ENCODE results near the gene GPSM1.
A peak's percentile ranks its signal among the peaks of the same experiment; 100 is the strongest.

Gene GPSM1

DNA sequence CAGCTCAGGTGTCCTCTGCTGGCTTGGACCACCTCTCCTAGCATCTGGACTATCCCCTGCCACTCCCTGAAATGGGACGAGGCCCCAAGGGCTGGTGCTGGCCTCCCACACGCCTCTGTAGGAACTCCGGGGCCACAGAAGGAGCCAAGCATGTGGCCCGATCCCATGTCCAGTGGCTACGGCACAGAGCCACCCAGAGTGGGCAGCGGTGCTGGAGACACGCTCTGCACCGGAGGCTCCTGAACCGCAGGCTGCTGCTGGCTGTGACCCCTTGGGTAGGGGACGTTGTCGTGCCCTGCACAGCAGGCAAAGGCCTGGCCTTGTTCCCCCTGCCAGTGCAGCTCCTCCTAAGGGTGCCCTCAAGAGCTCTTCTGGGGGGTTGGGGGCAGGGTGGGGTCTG lies 52.6 kb downstream of the GPSM1 start:
- DNase-seq: no peak

- no peak for DNase-seq
Measured at GRCh38 chr9:136380381-136380780, 53.0 kb downstream of the GPSM1 start.

DNA sequence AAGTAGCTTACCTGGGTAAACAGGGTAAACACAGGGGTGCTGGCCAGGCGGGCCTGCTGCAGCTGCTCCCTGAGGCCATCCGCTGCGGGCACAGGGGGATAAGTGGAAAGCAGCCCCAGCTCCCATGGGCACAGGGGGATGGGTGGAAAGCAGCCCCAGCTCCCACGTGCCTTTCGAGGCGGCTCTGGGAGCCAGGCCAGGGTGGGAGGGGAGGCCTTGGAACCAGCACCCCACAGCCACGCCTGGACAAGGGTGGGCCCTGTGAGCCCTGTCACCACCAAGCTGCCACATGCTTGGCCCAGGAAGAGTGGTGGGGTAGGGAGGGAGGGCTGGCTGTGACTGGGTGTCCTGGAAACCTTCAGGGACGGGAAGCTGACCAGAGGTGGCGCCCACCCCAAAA lies 54.0 kb downstream of the GPSM1 start:
- no peak for DNase-seq

GRCh38 chr9:136381966-136382513 lies 54.7 kb downstream of the GPSM1 start:
- no peak for DNase-seq

DNA sequence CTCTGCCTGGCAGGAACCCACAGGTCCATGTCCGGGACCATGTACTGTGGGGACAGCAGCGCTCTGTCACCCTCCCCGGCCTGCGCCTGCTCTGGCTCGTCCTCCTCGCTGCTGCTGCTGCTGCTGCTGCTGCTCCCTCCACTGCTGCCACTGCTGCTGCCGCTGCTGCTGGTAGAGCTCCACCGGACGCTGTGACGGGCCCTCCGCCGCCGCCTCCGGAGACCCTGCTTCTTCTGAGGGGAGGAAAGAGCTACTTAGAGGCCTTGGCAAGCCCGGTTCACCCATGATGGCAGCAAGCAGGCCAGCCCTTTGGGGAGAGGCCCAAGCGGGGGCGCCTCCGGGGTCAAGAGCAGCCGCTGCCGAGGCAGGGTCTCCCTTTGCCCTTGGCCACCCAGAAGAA lies 56.1 kb downstream of the GPSM1 start:
- DNase-seq: no peak

DNA sequence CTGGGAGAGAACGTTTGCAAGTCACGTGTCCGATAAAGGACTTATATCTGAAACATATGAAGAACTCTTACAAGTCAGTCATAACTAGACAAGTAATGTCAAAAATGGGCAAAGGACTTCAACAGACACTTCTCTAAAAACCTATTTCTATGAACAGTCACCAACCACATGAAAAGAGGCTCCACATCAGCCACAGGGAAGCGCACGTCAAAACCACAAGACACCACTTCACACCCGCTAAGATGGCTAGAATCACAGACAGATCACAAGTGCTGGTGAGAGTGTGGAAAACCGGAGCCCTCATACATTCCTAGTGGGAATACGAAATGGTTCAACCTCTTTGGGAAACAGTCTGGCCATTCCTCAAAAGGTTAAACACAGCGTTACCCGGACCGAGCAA lies 57.7 kb downstream of the GPSM1 start:
- no peak for DNase-seq

DNA sequence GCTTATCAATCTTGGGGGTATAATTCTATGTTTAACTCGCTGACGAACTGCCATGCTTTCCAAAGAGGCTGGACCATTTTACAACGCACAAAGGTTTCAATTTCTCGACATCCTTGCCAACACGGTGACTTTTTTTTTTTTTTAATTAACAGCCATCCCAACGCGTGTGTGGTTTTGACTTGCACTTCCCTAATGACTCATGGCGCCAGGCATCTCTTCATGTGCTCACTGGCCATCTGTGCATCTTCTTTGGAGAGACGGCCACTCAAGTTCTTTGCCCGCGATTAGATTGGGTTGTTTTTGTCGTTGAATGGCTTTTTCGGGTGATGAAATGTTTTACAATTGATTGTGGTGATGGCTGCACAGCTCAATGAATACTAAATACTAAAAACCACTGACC lies 58.7 kb downstream of the GPSM1 start:
- DNase-seq: no peak

DNA sequence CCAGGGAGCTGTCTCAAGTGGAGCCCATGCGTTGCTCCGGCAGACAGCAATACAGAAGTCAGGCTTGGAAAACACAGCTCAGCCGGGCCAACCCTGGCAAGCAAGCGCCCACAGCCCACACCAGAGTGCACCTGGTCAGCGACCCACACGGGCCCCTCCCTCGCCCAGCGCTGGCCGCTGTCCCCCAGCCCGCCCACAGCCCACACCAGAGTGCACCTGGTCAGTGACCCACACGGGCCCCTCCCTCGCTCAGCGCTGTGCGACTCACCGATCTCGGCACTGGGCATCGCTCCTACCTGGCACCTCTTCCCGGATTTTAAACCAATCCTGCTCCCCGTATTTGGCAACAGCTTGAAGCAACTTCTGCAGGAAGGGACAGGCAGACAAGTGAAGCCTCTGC lies 59.9 kb downstream of the GPSM1 start:
- no peak for DNase-seq

DNA sequence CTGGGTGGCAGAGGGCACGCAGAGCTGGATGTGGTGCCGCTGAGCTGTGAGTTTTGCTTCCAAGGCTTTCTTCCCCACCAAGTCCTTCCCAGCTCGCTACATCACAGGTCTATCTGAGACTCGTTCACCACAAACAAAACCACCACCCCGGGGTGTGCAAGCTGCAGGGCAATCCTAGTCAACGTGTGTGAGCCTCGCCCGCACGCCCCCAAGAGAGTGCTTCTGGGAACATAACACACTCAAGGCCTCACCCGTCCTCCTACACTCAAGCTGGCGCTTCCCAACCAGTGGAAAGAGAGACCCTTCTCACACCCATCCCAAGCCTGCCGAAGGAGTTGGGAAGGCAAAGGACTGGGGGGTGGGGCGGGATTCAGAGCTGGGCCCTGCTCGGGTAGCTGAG lies 62.1 kb downstream of the GPSM1 start:
- no peak for DNase-seq

DNA sequence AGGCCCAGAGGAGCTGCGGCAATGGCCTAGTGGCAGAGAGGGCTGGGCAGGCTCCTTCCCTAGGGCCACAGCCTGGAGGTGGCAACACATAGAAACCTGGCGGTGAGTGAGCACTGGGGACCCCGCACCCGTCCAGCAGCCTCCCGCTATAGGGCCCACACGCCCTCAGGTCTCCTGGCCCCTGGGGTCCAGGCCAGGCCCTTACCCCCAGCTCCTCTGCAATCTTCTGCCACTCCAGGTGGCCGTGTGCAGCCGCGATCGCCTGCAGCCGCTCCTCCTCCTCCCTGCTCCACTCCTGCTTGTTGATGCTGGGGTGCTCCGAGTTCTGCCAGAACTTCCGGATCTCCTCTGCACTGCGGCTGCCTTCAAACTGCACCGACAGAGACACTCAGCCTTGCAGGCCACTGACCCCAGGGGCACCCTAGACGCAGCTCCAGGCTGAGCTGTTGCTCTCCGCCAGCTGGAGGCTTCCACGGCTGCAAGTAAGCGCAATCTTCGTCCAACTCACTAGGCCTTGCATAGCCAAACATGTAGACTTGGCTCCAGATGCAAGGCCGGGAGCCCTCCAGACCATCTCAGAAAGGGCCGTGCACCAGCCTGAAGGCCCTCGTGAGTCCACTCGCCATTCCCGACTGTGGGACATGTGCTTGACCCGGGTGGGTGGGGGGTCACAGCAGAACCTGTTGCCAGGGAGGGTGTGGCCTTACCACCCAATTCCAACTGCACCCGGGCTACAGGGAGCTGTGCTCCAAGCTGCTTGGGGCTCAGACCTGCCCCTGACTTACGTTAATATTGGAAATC lies 64.6 kb downstream of the GPSM1 start:
- no peak for DNase-seq

DNA sequence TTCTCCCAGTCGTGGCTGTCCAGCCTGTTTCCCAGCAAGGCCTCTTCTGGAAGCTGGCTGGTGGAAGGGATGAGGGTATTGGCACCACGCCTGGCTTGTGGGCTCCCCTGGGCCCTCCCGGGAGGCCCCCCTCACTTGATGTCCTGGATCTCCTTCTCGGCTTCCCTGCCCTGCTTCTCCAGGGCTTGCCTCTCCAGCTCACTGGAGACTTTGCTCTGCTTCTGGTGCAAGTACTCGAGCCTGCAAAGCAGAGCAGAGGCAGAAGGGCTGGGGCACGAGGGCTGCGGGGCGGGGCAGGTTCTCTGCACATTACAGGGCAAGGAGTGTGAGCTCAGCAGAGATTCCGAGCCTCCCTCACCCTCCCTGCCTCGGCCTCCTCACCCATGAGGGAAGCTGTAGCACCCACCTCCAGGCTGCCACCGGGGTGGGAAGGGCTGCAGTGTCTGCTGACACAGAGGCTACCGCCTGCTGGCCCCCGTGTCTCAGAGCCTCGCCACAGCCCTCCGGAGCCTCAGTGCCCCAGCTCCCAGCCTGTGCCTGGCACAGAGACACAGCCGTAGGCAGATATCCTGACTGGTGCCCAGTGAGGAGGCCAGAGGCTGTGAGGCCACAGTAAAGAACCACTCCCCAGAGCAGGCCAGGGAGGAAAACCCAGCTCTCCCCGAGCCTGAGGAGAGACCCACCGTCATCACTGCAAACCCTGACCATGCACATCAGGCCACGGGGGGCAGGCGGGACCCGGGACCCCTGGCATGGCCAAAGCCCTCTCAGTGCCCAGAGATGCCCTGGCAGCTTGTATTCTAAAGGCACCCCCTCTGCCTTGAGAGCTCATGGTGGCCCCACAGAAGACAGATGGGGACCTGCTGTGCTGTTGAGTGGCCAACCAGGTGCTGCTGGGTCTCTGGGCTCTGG lies 65.5 kb downstream of the GPSM1 start:
- DNase-seq: no peak

GRCh38 chr9:136393531-136393930 lies 66.2 kb downstream of the GPSM1 start:
- no peak for DNase-seq

GRCh38 chr9:136394312-136395019 lies 67.1 kb downstream of the GPSM1 start:
- no peak for DNase-seq

- no peak for DNase-seq
Measured at GRCh38 chr9:136395020-136395340, 67.6 kb downstream of the GPSM1 start.

- no peak for DNase-seq
Measured at GRCh38 chr9:136395345-136396218, 68.2 kb downstream of the GPSM1 start.

DNA sequence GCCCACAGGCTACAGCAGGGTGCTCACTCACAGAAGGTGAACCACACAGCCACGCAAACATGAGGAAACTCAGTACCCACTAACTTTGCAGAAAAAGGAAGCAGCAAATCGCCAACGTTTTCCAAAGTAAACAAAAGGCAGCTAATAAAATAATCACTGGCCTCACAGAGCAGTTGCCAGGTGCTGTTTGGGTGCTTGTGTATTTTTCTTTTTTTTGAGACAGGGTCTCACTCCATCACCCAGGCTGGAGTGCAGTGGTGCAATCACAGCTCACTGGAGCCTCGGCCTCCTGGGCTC lies 68.8 kb downstream of the GPSM1 start:
- DNase-seq: no peak

DNA sequence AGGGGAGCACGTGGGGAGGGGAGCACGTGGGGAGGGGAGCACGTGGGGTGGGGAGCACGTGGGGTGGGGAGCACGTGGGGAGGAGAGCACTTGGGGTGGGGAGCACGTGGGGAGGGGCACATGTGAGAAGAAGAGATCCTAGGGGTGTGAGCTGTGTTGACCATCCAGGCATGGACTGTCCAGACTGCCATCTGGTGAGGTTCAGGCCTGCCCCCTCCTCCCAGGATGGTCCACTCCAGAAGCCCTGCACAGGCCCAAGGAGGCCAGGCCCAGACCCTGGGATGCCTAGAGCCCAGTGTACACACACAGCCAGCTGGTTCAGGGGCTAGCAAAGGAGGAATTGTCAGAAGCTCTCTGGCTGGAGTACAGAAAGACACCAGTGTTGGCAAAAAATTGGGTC lies 70.3 kb downstream of the GPSM1 start:
- DNase-seq: no peak

DNA sequence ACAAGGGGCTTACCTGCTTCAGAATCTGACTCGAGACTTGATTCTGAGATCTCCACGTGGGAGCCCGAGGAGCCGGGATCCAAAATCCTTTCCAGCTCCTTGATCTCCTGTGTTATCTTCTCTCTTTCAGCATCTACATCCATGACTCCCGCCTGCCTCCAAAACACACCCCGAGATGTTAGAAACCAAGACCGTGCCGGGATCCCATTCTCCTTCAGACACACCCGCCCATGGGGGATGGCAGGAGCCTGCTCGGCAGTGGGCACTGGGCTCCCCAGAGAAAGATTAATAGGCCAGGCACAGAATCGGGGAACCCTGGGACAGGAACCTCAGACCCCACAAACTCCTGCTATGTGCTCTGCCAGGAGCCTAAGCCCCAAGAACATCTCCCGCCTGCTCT lies 70.9 kb downstream of the GPSM1 start:
- no peak for DNase-seq

- peak; percentile 19 for DNase-seq
Measured at GRCh38 chr9:136399176-136400037, 72.1 kb downstream of the GPSM1 start.

DNA sequence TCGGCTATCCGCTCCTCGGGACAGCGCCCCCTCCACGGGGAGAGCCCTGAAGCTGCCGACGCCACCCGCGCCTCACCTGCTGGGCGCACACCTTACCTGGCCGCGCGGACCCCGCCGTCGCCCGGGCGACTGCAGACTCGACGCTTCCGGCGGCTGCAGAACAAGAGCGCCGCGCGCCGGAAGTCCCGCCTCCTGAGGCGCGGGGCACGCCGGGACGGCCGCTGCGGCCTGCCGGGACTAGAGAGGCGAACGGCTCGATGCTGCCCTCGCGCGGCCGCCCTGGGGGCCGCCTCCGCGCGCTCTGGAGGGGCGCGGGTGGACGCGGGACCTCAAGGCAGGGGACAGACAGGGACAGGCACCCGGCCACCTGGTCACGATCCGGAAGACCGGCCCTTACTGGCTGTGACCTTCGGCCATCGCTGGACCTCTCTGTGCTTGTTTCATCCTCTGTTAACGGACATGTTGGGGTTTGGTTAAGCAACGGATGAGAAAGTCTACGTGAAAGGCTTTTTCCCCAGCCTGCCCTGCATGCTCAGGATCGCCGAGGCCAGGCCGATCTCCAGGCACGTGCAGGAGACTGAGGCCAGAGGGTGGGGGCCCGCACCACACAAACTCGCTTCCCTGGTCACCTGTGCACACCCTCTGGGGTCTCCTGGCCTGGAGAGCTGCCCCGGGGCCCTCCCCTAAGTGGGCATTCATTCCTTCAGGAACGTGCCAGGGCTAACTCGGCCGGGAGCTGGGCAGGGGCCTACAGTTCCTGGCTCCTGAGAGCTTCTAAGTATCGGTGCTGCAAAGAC lies 72.9 kb downstream of the GPSM1 start, which contains the start of gene SNAPC4:
Gene SNAPC4 (minus strand): TSS at position 133 of the 797 bp plus-strand sequence. CDS start 1,742 bp downstream, outside the sequence.
- DNase-seq: peak; percentile 96
